ENCODE results near the gene LGI4.

- TF ChIP-seq CTCF (IDR thresholded peaks at IDR 0.05; ENCODE audit: insufficient read depth, low read length) (no peak), REST (IDR thresholded peaks at IDR 0.05; ENCODE audit: insufficient replicate concordance, low read depth) (no peak), POLR2AphosphoS5 (IDR thresholded peaks at IDR 0.05; ENCODE audit: low read depth) (no peak)
These were observed 1.0 kb downstream of the LGI4 start for GRCh38 chr19:35133826-35134225.
